ENCODE measurements around the gene HIPK2.

GRCh38 chr7:139595806-139596205, 182.0 kb downstream of the HIPK2 start:
- TF ChIP-seq CTCF (IDR thresholded peaks at IDR 0.05): no peak
- no peak for TF ChIP-seq EP300 (IDR thresholded peaks at IDR 0.05)
- no peak for TF ChIP-seq POLR2A (IDR thresholded peaks at IDR 0.05)
